ENCODE results near the gene AP2S1. TPM values are rescaled to one million over a fixed set of nuclear protein-coding genes. Genes with fewer than 3 reads are reported as not detected.

Gene AP2S1
- total and polyA plus RNA-seq, 2 of the 4 experiments (the other 2 are of a cell fraction) = 144 to 274 TPM

DNA sequence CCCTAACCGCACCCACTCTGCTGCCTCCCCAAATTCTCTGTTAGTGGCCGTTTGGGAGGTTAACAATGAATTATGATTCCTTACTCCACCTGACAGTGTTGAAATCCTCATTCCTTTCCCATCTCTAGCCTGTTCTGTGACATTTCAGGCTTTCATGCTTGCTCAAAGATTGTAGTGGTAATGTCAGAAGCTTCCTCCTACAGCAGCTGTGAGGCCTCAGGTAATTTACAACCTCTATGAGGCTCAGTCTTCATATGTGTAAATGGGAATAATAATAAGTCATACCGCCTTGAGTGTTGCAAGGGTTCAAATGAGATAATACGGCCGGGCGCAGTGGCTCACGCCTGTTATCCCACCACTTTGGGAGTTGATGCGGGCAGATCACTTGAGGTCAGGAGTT is 61.3 kb downstream of the AP2S1 start:
- Histone ChIP-seq H3K56ac (ENCODE audit: extremely low read depth, insufficient read depth, low read length) (no peak overlapping the region), H4K20me1 (ENCODE audit: insufficient read depth, low read length) (peaks cover 29% of the 10 kb centered on the region), H3K9ac (ENCODE audit: low read depth, low read length) (no peak overlapping the region), H4K91ac (ENCODE audit: insufficient read depth, low read depth, low read length) (no peak overlapping the region), H2AK5ac (ENCODE audit: low read depth, low read length) (peak overlapping the region; percentile 20; the same call in 1 of the 2 replicates), H2BK15ac (ENCODE audit: low read depth, low read length) (no peak overlapping the region), H2BK120ac (ENCODE audit: low read depth, low read length) (no peak overlapping the region), H2BK20ac (ENCODE audit: low read depth, low read length) (no peak overlapping the region), H3K79me1 (ENCODE audit: low read depth in 1 of 2, low read length in 2 of 2) (peaks cover 0 to 35% of the 10 kb centered on the region in 2 experiments; a peak in 2 of 4 replicates), H3K4me2 (ENCODE audit: low read depth, low read length) (no peak overlapping the region), H3K4me1 (ENCODE audit: control insufficient read depth, insufficient read depth, low read length) (peaks cover 9% of the 10 kb centered on the region), H4K8ac (ENCODE audit: low read depth in 2 of 2, low read length in 2 of 2) (no peak overlapping the region), H3K9me1 (ENCODE audit: insufficient read depth, low read length) (peaks cover 16% of the 10 kb centered on the region), H2AK9ac (replicated peaks; ENCODE audit: low read depth, low read length, poor library complexity) (no peak overlapping the region), H2AFZ (replicated peaks; ENCODE audit: low read length, poor library complexity) (no peak overlapping the region), H3K36me3 (ENCODE audit: control insufficient read depth, insufficient read depth, low read length) (peaks cover 10% of the 10 kb centered on the region), H2BK5ac (ENCODE audit: low read depth, low read length, poor library complexity, severe bottlenecking) (no peak overlapping the region), H4K5ac (ENCODE audit: low read depth, low read length) (no peak overlapping the region), H3K14ac (replicated peaks; ENCODE audit: low read depth, low read length) (no peak overlapping the region), H3K27ac (ENCODE audit: insufficient read depth, low read length) (no peak overlapping the region), H3K4ac (ENCODE audit: low read depth, low read length) (no peak overlapping the region; the same call in 1 of the 2 replicates), H3K9me3 (ENCODE audit: control insufficient read depth, insufficient read depth, low read length) (no peaks in the 10 kb centered on the region), H3K27me3 (ENCODE audit: control insufficient read depth, insufficient read depth, low read length) (no peaks in the 10 kb centered on the region), H3K18ac (ENCODE audit: low read depth, low read length) (no peak overlapping the region), H3K4me3 (ENCODE audit: insufficient read depth, low read depth, low read length) (no peak overlapping the region), H3K23ac (ENCODE audit: low read depth, low read length) (no peak overlapping the region)
- WGBS, 2 experiments (ENCODE audit: extremely low coverage in 2 of 2, insufficient read length in 1 of 2) = 98% methylated on average over 5 of the region's 8 CpGs; no CpG with 5 or more reads in 1 of the 2 experiments
- DNase-seq (no peak), ATAC-seq (ENCODE audit: low read depth) (no peak)
- intact Hi-C loops (cut with micrococcal nuclease) (no loop called here), in situ Hi-C loops (cut with MboI; ENCODE audit: low sequenced_read_pairs) (loop anchor here (10.0 kb wide), 1 partner anchor 55 kb away; no protein-coding TSS in a partner anchor), dilution Hi-C loops (cut with HindIII; ENCODE audit: low sequenced_read_pairs, unreplicated experiment) (no loop called here)
- CTCF ChIA-PET = interaction anchor here (0.8 kb wide), 1 partner anchor 201 kb away, joined by 5 read pairs; no protein-coding TSS in a partner anchor
- POLR2A ChIA-PET (ENCODE audit: unreplicated experiment) = no interaction called here
- TF ChIP-seq NFE2L2 (IDR thresholded peaks at IDR 0.05; ENCODE audit: low read depth, low read length) (no peak), CEBPB (IDR thresholded peaks at IDR 0.05; ENCODE audit: low read depth, low read length) (no peak), CHD1 (IDR thresholded peaks at IDR 0.05; ENCODE audit: low read depth, low read length) (no peak), RCOR1 (IDR thresholded peaks at IDR 0.05; ENCODE audit: insufficient replicate concordance, low read length) (no peak), MAFK (IDR thresholded peaks at IDR 0.05; ENCODE audit: low read depth, low read length) (no peak), SMC3 (IDR thresholded peaks at IDR 0.05; ENCODE audit: low read depth, low read length) (no peak), MAZ (IDR thresholded peaks at IDR 0.05; ENCODE audit: borderline replicate concordance, low read depth, low read length) (no peak), RFX5 (IDR thresholded peaks at IDR 0.05; ENCODE audit: low read depth, low read length) (no peak), FOS (IDR thresholded peaks at IDR 0.05; ENCODE audit: low read depth, low read length) (no peak), RAD21 (IDR thresholded peaks at IDR 0.05; ENCODE audit: low read length) (no peak), MXI1 (IDR thresholded peaks at IDR 0.05; ENCODE audit: borderline replicate concordance, low read depth, low read length) (no peak), BHLHE40 (IDR thresholded peaks at IDR 0.05; ENCODE audit: low read depth, low read length) (no peak), POLR2A (IDR thresholded peaks at IDR 0.05; ENCODE audit: low read depth, low read length) (no peak)
- TF ChIP-seq, protein P1, sequence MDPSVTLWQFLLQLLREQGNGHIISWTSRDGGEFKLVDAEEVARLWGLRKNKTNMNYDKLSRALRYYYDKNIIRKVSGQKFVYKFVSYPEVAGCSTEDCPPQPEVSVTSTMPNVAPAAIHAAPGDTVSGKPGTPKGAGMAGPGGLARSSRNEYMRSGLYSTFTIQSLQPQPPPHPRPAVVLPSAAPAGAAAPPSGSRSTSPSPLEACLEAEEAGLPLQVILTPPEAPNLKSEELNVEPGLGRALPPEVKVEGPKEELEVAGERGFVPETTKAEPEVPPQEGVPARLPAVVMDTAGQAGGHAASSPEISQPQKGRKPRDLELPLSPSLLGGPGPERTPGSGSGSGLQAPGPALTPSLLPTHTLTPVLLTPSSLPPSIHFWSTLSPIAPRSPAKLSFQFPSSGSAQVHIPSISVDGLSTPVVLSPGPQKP (IDR thresholded peaks at IDR 0.05; ENCODE audit: borderline replicate concordance, low read depth, low read length) = no peak
- TF ChIP-seq, protein P2, sequence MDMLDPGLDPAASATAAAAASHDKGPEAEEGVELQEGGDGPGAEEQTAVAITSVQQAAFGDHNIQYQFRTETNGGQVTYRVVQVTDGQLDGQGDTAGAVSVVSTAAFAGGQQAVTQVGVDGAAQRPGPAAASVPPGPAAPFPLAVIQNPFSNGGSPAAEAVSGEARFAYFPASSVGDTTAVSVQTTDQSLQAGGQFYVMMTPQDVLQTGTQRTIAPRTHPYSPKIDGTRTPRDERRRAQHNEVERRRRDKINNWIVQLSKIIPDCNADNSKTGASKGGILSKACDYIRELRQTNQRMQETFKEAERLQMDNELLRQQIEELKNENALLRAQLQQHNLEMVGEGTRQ (IDR thresholded peaks at IDR 0.05; ENCODE audit: low read depth, low read length) = no peak
- TF ChIP-seq, protein P3, sequence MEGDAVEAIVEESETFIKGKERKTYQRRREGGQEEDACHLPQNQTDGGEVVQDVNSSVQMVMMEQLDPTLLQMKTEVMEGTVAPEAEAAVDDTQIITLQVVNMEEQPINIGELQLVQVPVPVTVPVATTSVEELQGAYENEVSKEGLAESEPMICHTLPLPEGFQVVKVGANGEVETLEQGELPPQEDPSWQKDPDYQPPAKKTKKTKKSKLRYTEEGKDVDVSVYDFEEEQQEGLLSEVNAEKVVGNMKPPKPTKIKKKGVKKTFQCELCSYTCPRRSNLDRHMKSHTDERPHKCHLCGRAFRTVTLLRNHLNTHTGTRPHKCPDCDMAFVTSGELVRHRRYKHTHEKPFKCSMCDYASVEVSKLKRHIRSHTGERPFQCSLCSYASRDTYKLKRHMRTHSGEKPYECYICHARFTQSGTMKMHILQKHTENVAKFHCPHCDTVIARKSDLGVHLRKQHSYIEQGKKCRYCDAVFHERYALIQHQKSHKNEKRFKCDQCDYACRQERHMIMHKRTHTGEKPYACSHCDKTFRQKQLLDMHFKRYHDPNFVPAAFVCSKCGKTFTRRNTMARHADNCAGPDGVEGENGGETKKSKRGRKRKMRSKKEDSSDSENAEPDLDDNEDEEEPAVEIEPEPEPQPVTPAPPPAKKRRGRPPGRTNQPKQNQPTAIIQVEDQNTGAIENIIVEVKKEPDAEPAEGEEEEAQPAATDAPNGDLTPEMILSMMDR (conservative IDR thresholded peaks at IDR 0.05; ENCODE audit: low read depth, low read length) = no peak
- no TSS peak for BruUV-seq (replicated peaks)

Data from IMR-90 (cell line).